Measurements from ENCODE around the gene PPP1R11. TPM values are rescaled to one million over a fixed set of nuclear protein-coding genes. Genes with fewer than 3 reads are reported as not detected.
A peak's percentile ranks its signal among the peaks of the same experiment; 100 is the strongest.

The PPP1R11 gene
- total and polyA plus RNA-seq, 2 of the 13 experiments (the other 11 are each of a cell fraction or from before 2014, with no cell fraction given) = 32.1 to 58.9 TPM

DNA sequence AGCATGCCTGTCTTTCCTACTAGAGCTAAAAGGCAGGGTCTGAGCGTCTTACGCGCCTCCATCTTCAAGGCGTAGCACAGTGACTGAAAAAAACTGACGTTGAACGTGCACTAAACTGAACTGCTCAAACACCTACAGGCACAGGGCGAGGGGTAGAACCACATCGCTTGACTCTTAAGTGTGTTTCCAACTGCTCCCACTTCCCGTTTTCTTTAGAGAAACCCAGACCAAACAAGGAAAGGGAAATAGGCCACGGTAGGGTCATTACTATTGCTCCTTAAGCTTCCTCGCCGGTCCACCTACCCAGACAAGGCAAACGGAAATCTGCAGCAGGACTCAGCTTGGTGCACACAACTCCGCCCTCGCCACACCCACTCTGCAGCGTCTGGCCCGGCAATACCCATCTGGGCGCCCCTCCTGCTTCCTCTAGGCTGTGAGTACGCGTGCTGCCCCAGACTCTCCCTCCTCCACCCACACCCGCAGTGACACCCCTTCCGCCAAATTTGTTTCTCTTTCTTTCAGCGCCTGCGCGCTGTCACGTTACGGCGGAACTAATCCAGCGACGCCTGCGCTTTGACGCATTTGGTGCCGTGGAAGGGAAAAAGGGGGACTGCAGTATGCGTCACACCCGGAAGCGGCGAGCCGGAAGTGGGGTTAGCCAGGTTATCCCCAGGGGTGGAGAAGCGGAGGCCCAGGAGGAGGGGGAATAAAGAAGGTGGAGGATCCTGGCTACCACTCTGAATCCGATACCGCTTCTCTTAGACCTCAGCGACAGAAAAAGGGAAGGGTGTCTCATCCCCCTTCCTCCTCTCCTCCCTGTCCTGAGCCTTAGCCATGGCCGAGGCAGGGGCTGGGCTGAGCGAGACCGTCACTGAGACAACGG, at the start of gene PPP1R11 (continued):
- peak; percentile 40; the same call in 1 of the 2 replicates for TF ChIP-seq RARA (CRISPR knock-in tag; IDR thresholded peaks at IDR 0.05)
- TF ChIP-seq EEA1 (CRISPR knock-in tag; IDR thresholded peaks at IDR 0.05; ENCODE audit: borderline replicate concordance) = no peak; the same call in 1 of the 2 replicates
- peak; percentile 95 for TF ChIP-seq GATAD1 (CRISPR knock-in tag; IDR thresholded peaks at IDR 0.05)
- no peak for TF ChIP-seq ZNF841 (CRISPR knock-in tag; IDR thresholded peaks at IDR 0.05; ENCODE audit: borderline replicate concordance)
- no peak for TF ChIP-seq ZNF589 (CRISPR knock-in tag; conservative IDR thresholded peaks at IDR 0.05)
- no peak for TF ChIP-seq ZFP36 (IDR thresholded peaks at IDR 0.05; ENCODE audit: borderline replicate concordance, low read depth, low read length, partially characterized antibody)
- TF ChIP-seq, protein P1, sequence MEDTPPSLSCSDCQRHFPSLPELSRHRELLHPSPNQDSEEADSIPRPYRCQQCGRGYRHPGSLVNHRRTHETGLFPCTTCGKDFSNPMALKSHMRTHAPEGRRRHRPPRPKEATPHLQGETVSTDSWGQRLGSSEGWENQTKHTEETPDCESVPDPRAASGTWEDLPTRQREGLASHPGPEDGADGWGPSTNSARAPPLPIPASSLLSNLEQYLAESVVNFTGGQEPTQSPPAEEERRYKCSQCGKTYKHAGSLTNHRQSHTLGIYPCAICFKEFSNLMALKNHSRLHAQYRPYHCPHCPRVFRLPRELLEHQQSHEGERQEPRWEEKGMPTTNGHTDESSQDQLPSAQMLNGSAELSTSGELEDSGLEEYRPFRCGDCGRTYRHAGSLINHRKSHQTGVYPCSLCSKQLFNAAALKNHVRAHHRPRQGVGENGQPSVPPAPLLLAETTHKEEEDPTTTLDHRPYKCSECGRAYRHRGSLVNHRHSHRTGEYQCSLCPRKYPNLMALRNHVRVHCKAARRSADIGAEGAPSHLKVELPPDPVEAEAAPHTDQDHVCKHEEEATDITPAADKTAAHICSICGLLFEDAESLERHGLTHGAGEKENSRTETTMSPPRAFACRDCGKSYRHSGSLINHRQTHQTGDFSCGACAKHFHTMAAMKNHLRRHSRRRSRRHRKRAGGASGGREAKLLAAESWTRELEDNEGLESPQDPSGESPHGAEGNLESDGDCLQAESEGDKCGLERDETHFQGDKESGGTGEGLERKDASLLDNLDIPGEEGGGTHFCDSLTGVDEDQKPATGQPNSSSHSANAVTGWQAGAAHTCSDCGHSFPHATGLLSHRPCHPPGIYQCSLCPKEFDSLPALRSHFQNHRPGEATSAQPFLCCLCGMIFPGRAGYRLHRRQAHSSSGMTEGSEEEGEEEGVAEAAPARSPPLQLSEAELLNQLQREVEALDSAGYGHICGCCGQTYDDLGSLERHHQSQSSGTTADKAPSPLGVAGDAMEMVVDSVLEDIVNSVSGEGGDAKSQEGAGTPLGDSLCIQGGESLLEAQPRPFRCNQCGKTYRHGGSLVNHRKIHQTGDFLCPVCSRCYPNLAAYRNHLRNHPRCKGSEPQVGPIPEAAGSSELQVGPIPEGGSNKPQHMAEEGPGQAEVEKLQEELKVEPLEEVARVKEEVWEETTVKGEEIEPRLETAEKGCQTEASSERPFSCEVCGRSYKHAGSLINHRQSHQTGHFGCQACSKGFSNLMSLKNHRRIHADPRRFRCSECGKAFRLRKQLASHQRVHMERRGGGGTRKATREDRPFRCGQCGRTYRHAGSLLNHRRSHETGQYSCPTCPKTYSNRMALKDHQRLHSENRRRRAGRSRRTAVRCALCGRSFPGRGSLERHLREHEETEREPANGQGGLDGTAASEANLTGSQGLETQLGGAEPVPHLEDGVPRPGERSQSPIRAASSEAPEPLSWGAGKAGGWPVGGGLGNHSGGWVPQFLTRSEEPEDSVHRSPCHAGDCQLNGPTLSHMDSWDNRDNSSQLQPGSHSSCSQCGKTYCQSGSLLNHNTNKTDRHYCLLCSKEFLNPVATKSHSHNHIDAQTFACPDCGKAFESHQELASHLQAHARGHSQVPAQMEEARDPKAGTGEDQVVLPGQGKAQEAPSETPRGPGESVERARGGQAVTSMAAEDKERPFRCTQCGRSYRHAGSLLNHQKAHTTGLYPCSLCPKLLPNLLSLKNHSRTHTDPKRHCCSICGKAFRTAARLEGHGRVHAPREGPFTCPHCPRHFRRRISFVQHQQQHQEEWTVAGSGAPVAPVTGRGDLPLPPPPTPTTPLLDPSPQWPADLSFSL (CRISPR knock-in tag; IDR thresholded peaks at IDR 0.05) = no peak
- no peak for TF ChIP-seq ZMYM2 (CRISPR knock-in tag; IDR thresholded peaks at IDR 0.05)
- peak; percentile 99 for TF ChIP-seq IRF2 (CRISPR knock-in tag; IDR thresholded peaks at IDR 0.05)
- TF ChIP-seq, protein P2, sequence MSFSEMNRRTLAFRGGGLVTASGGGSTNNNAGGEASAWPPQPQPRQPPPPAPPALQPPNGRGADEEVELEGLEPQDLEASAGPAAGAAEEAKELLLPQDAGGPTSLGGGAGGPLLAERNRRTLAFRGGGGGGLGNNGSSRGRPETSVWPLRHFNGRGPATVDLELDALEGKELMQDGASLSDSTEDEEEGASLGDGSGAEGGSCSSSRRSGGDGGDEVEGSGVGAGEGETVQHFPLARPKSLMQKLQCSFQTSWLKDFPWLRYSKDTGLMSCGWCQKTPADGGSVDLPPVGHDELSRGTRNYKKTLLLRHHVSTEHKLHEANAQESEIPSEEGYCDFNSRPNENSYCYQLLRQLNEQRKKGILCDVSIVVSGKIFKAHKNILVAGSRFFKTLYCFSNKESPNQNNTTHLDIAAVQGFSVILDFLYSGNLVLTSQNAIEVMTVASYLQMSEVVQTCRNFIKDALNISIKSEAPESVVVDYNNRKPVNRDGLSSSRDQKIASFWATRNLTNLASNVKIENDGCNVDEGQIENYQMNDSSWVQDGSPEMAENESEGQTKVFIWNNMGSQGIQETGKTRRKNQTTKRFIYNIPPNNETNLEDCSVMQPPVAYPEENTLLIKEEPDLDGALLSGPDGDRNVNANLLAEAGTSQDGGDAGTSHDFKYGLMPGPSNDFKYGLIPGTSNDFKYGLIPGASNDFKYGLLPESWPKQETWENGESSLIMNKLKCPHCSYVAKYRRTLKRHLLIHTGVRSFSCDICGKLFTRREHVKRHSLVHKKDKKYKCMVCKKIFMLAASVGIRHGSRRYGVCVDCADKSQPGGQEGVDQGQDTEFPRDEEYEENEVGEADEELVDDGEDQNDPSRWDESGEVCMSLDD (CRISPR knock-in tag; IDR thresholded peaks at IDR 0.05; ENCODE audit: borderline replicate concordance) = 0 out of 2 replicates have a peak, but pooled peaks have one; percentile 56
- TF ChIP-seq ZBTB3 (CRISPR knock-in tag; IDR thresholded peaks at IDR 0.05; ENCODE audit: borderline replicate concordance, low read depth) = 0 out of 2 replicates have a peak, but pooled peaks have one; percentile 87
- TF ChIP-seq ZNF878 (CRISPR knock-in tag; IDR thresholded peaks at IDR 0.05) = no peak
- TF ChIP-seq, protein P3, sequence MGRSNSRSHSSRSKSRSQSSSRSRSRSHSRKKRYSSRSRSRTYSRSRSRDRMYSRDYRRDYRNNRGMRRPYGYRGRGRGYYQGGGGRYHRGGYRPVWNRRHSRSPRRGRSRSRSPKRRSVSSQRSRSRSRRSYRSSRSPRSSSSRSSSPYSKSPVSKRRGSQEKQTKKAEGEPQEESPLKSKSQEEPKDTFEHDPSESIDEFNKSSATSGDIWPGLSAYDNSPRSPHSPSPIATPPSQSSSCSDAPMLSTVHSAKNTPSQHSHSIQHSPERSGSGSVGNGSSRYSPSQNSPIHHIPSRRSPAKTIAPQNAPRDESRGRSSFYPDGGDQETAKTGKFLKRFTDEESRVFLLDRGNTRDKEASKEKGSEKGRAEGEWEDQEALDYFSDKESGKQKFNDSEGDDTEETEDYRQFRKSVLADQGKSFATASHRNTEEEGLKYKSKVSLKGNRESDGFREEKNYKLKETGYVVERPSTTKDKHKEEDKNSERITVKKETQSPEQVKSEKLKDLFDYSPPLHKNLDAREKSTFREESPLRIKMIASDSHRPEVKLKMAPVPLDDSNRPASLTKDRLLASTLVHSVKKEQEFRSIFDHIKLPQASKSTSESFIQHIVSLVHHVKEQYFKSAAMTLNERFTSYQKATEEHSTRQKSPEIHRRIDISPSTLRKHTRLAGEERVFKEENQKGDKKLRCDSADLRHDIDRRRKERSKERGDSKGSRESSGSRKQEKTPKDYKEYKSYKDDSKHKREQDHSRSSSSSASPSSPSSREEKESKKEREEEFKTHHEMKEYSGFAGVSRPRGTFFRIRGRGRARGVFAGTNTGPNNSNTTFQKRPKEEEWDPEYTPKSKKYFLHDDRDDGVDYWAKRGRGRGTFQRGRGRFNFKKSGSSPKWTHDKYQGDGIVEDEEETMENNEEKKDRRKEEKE (IDR thresholded peaks at IDR 0.05) = no peak
